SK-N-SH (cell line): ENCODE measurements around the gene STOX1.

Source experiments
- CHD2 ChIP-seq: fragments of 150-350 bp; IDR thresholded peaks from 2 replicates; pipeline ENCODE4 v1.6.1; 2018; ENCODE audit warnings: low read length; ENCODE audit not compliant: partially characterized antibody
- EP300 ChIP-seq, 2 experiments: IDR thresholded peaks; 2 replicates each; pipeline versions ENCODE4 v1.4.0 to v1.6.1; 2012; ENCODE audit warnings: borderline replicate concordance in 1 of 2, low read depth in 1 of 2, low read length in 1 of 2
- GABPA ChIP-seq: IDR thresholded peaks from 2 replicates; pipeline ENCODE4 v1.4.0; 2012; ENCODE audit warnings: low read depth, mild to moderate bottlenecking
- JUND ChIP-seq: IDR thresholded peaks from 2 replicates; pipeline ENCODE4 v1.4.0; 2012
- RFX5 ChIP-seq: IDR thresholded peaks from 2 replicates; pipeline ENCODE4 v1.6.1; 2012; ENCODE audit warnings: mild to moderate bottlenecking, improper control_type of control experiment, low read length
- TAF1 ChIP-seq: IDR thresholded peaks from 2 replicates; pipeline ENCODE4 v1.6.1; 2012; ENCODE audit warnings: low read depth, mild to moderate bottlenecking, low read length, moderate library complexity, borderline replicate concordance
- YY1 ChIP-seq: IDR thresholded peaks from 2 replicates; pipeline ENCODE4 v1.4.0; 2012; ENCODE audit warnings: low read depth, mild to moderate bottlenecking
- TF ChIP-seq, protein P1 (sequence below): fragments of 200-600 bp; sonication (generic); IDR thresholded peaks from 2 replicates; pipeline ENCODE4 v1.6.1; 2017; ENCODE audit warnings: antibody characterized with exemption, mild to moderate bottlenecking, moderate library complexity
- TF ChIP-seq, protein P2 (sequence below): IDR thresholded peaks from 2 replicates; pipeline ENCODE4 v1.6.1; 2012; ENCODE audit warnings: mild to moderate bottlenecking, low read depth, low read length, moderate library complexity
- TF ChIP-seq, protein P3 (sequence below): IDR thresholded peaks from 2 replicates; pipeline ENCODE4 v1.4.0; 2012; ENCODE audit warnings: low read depth
- TF ChIP-seq, protein P4 (sequence below): IDR thresholded peaks from 2 replicates; pipeline ENCODE4 v1.4.0; 2012; ENCODE audit warnings: low read depth, borderline replicate concordance
- TF ChIP-seq, protein P5 (sequence below): IDR thresholded peaks from 2 replicates; pipeline ENCODE4; 2012
- TF ChIP-seq, protein P6 (sequence below): fragments of 150-350 bp; IDR thresholded peaks from 2 replicates; pipeline ENCODE4 v1.6.1; 2017; ENCODE audit warnings: antibody characterized with exemption, low read length, low read depth, borderline replicate concordance

DNA sequence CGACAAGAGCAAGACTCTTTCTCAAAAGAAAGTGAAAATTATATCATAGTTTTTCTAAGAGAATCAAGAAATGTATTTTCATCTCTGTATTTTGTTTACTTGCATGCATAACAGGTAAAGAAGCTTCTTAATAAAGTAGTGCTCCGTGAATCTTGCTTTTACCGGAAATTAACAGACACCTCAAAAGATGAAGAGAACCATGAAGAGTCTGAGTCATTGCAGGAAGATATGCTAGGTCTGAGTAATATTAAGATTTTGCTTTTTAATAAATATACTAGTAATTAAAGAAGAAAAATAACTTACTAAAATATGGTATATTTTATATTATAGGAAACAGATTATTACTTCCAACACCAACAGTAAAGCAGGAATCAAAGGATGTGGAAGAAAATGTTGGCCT, 39.5 kb upstream of the STOX1 start:
- TF ChIP-seq YY1 (no peak), TAF1 (no peak), EP300 (IDR thresholded peaks at IDR 0.05; ENCODE audit: borderline replicate concordance in 1 of 2, low read depth in 1 of 2, low read length in 1 of 2) (no peak), CHD2 (no peak), RFX5 (no peak), GABPA (no peak), JUND (no peak)
- TF ChIP-seq, protein P1, sequence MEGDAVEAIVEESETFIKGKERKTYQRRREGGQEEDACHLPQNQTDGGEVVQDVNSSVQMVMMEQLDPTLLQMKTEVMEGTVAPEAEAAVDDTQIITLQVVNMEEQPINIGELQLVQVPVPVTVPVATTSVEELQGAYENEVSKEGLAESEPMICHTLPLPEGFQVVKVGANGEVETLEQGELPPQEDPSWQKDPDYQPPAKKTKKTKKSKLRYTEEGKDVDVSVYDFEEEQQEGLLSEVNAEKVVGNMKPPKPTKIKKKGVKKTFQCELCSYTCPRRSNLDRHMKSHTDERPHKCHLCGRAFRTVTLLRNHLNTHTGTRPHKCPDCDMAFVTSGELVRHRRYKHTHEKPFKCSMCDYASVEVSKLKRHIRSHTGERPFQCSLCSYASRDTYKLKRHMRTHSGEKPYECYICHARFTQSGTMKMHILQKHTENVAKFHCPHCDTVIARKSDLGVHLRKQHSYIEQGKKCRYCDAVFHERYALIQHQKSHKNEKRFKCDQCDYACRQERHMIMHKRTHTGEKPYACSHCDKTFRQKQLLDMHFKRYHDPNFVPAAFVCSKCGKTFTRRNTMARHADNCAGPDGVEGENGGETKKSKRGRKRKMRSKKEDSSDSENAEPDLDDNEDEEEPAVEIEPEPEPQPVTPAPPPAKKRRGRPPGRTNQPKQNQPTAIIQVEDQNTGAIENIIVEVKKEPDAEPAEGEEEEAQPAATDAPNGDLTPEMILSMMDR, result no peak
- TF ChIP-seq, protein P2, sequence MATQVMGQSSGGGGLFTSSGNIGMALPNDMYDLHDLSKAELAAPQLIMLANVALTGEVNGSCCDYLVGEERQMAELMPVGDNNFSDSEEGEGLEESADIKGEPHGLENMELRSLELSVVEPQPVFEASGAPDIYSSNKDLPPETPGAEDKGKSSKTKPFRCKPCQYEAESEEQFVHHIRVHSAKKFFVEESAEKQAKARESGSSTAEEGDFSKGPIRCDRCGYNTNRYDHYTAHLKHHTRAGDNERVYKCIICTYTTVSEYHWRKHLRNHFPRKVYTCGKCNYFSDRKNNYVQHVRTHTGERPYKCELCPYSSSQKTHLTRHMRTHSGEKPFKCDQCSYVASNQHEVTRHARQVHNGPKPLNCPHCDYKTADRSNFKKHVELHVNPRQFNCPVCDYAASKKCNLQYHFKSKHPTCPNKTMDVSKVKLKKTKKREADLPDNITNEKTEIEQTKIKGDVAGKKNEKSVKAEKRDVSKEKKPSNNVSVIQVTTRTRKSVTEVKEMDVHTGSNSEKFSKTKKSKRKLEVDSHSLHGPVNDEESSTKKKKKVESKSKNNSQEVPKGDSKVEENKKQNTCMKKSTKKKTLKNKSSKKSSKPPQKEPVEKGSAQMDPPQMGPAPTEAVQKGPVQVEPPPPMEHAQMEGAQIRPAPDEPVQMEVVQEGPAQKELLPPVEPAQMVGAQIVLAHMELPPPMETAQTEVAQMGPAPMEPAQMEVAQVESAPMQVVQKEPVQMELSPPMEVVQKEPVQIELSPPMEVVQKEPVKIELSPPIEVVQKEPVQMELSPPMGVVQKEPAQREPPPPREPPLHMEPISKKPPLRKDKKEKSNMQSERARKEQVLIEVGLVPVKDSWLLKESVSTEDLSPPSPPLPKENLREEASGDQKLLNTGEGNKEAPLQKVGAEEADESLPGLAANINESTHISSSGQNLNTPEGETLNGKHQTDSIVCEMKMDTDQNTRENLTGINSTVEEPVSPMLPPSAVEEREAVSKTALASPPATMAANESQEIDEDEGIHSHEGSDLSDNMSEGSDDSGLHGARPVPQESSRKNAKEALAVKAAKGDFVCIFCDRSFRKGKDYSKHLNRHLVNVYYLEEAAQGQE, result no peak
- TF ChIP-seq, protein P3, sequence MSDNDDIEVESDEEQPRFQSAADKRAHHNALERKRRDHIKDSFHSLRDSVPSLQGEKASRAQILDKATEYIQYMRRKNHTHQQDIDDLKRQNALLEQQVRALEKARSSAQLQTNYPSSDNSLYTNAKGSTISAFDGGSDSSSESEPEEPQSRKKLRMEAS, result no peak
- TF ChIP-seq, protein P4, sequence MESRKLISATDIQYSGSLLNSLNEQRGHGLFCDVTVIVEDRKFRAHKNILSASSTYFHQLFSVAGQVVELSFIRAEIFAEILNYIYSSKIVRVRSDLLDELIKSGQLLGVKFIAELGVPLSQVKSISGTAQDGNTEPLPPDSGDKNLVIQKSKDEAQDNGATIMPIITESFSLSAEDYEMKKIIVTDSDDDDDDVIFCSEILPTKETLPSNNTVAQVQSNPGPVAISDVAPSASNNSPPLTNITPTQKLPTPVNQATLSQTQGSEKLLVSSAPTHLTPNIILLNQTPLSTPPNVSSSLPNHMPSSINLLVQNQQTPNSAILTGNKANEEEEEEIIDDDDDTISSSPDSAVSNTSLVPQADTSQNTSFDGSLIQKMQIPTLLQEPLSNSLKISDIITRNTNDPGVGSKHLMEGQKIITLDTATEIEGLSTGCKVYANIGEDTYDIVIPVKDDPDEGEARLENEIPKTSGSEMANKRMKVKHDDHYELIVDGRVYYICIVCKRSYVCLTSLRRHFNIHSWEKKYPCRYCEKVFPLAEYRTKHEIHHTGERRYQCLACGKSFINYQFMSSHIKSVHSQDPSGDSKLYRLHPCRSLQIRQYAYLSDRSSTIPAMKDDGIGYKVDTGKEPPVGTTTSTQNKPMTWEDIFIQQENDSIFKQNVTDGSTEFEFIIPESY, result no peak
- TF ChIP-seq, protein P5, sequence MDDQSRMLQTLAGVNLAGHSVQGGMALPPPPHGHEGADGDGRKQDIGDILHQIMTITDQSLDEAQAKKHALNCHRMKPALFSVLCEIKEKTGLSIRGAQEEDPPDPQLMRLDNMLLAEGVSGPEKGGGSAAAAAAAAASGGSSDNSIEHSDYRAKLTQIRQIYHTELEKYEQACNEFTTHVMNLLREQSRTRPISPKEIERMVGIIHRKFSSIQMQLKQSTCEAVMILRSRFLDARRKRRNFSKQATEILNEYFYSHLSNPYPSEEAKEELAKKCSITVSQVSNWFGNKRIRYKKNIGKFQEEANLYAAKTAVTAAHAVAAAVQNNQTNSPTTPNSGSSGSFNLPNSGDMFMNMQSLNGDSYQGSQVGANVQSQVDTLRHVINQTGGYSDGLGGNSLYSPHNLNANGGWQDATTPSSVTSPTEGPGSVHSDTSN, result no peak
- TF ChIP-seq, protein P6, sequence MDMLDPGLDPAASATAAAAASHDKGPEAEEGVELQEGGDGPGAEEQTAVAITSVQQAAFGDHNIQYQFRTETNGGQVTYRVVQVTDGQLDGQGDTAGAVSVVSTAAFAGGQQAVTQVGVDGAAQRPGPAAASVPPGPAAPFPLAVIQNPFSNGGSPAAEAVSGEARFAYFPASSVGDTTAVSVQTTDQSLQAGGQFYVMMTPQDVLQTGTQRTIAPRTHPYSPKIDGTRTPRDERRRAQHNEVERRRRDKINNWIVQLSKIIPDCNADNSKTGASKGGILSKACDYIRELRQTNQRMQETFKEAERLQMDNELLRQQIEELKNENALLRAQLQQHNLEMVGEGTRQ, result no peak
